Placental epithelial cell (primary cell): ENCODE measurements around the gene SFMBT2. TPM values are rescaled to one million over a fixed set of nuclear protein-coding genes. Genes with fewer than 3 reads are reported as not detected.

ENCODE experiments used
- small RNA-seq: library from RNA; depleted of rRNA; stranded (forward); fragments of <200 nt; gene quantifications from one replicate; pipeline ENCODE3, GENCODE V24; 2012
- total RNA-seq: library from RNA; depleted of rRNA; stranded (reverse); fragments of >200 nt; gene quantifications from 2 replicates; pipeline ENCODE4 v1.2.3, GENCODE V29; 2012

The SFMBT2 gene
- 0.11 and 0.39 TPM in 2 replicates for total RNA-seq

GRCh38 chr10:7410862-7411670 lies at the start of gene SFMBT2:
TSS of gene SFMBT2 (minus strand) at chr10:7411034. CDS start at chr10:7381898, 29,136 bp downstream.

Small RNA genes within 50 kb of the gene (small RNA-seq; reads per million reads assigned to genes)
- gene AL590095.2 (not detected), gene COX6CP17 (not detected)
